Stimulated activated CD4-positive, alpha-beta T cell treated with anti-CD3 and anti-CD28 coated beads, Interleukin-12 subunit alpha, Interleukin-12 subunit beta, amount 100 ng/mL, for 4 hours (primary cell): ENCODE measurements around the gene ZCCHC7.

ENCODE experiments used
- DNase-seq: peaks from one replicate; pipeline ENCODE4 v3.0.0-alpha.2; 2020

The ZCCHC7 gene

GRCh38 chr9:37342895-37343294 is 222.5 kb downstream of the ZCCHC7 start:
- DNase-seq = no peak

- no peak for DNase-seq
These were observed 223.3 kb downstream of the ZCCHC7 start for GRCh38 chr9:37343724-37344123.

GRCh38 chr9:37345038-37345437 is 224.7 kb downstream of the ZCCHC7 start:
- DNase-seq = no peak

GRCh38 chr9:37348917-37349316 is 228.5 kb downstream of the ZCCHC7 start:
- DNase-seq = no peak

GRCh38 chr9:37350486-37351190 is 230.3 kb downstream of the ZCCHC7 start:
- DNase-seq = no peak

- no peak for DNase-seq
These were observed 233.4 kb downstream of the ZCCHC7 start for GRCh38 chr9:37353791-37354190.

GRCh38 chr9:37362430-37362829 is 242.1 kb downstream of the ZCCHC7 start:
- no peak for DNase-seq

GRCh38 chr9:37363124-37363523 is 242.8 kb downstream of the ZCCHC7 start:
- DNase-seq = no peak

- no peak for DNase-seq
These were observed 243.8 kb downstream of the ZCCHC7 start for GRCh38 chr9:37364136-37364535.

GRCh38 chr9:37364751-37365360 is 244.5 kb downstream of the ZCCHC7 start:
- peak; percentile 13 for DNase-seq

GRCh38 chr9:37369671-37370070 is 249.3 kb downstream of the ZCCHC7 start:
- DNase-seq = no peak

GRCh38 chr9:37370282-37370681 is 249.9 kb downstream of the ZCCHC7 start:
- DNase-seq = no peak

- no peak for DNase-seq
These were observed 250.7 kb downstream of the ZCCHC7 start for GRCh38 chr9:37370968-37371563.

- no peak for DNase-seq
These were observed 251.4 kb downstream of the ZCCHC7 start for GRCh38 chr9:37371565-37372464.

GRCh38 chr9:37372839-37373238 is 252.5 kb downstream of the ZCCHC7 start:
- no peak for DNase-seq

- no peak for DNase-seq
These were observed 253.2 kb downstream of the ZCCHC7 start for GRCh38 chr9:37373621-37374020.

GRCh38 chr9:37374892-37375291 is 254.5 kb downstream of the ZCCHC7 start:
- DNase-seq = no peak

GRCh38 chr9:37377688-37378612 is 257.6 kb downstream of the ZCCHC7 start:
- no peak for DNase-seq

GRCh38 chr9:37378613-37379004 is 258.2 kb downstream of the ZCCHC7 start:
- no peak for DNase-seq

- DNase-seq = no peak
These were observed 259.5 kb downstream of the ZCCHC7 start for GRCh38 chr9:37379835-37380234.

- no peak for DNase-seq
These were observed 260.2 kb downstream of the ZCCHC7 start for GRCh38 chr9:37380570-37380969.

GRCh38 chr9:37381094-37381741 is 260.8 kb downstream of the ZCCHC7 start:
- DNase-seq = no peak
